Activated T-cell treated with anti-CD3 and anti-CD28 coated beads for 4 hours (primary cell): ENCODE data around the gene CCSER1.
"Not testable (repeated sequence)": the region's sequence is repeated elsewhere in the genome, so short reads cannot be mapped to it uniquely, and the experiment has no call there.

Experiments
- DNase-seq: peaks from one replicate; pipeline ENCODE4 v3.0.0-alpha.2; 2020

The CCSER1 gene

DNA sequence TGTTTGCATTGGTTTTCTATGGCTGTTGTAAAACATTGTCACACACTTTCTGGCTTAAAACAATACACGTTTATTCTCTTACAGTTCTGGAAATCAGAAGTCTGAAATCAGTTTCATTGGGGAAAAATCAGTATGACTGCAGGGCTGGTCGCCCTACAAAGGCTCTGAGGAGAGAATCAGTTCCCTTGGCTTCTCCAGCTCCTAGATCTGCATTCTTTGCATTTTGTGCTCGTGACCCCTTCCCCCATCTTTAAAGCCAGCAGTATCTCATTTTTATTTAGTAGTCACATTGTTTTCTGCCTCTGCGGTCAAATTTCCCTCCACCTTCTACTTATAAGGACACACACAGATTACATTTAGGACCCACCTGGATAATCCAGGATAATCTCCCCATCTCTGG, 1326.9 kb downstream of the CCSER1 start:
- DNase-seq = no peak

DNA sequence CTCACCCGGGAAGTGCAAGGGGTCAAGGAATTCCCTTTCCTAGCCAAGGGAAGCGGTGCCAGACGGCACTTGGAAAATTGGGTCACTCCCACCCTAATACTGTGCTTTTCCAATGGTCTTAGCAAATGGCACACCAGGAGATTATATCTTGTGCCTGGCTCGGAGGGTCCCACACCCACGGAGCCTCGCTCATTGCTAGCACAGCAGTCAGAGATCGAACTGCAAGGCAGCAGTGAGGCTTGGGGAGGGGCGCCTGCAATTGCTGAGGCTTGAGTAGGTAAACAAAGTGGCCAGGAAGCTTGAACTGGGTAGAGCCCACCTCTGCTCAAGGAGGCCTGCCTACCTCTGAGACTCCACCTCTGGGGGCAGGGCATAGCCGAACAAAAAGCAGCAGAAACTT, 1335.4 kb downstream of the CCSER1 start:
- not testable (repeated sequence) for DNase-seq

DNA sequence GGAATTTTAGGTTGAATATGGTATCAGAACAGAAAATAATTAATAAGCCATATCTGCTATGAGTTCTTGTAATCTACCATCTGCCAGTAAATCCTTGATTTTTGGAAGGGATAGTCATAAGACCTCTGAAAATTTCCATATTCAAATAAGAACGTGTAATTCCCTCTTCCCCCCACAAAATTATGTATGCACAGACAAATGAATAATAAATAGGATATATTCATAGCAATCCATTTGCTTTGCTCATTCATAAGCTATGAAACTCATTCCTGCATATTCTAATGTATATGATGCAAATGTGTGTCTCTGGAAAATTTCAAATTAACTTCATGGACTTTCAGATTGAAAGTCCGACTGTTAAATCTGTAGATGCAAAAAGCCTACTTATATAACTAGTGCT, 1343.5 kb downstream of the CCSER1 start:
- DNase-seq = no peak

DNA sequence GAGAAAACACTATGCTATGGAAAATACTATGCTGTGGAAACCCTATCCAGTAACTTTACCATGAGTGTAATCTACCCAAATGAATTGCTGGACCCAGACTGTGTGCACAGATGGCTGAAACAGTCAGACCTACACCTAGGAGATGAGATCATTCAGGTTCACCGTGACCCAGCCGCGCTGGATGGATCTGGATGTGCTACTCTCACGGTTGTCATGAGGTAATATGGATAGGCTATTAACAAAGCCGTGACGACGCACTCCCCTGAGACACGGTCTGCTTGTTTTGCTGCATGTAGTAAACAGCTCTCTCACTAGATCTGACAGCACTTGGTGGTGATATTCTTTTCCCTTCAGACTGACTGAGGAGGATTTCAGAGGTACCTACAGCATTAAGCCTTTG, 1344.1 kb downstream of the CCSER1 start:
- no peak for DNase-seq

DNA sequence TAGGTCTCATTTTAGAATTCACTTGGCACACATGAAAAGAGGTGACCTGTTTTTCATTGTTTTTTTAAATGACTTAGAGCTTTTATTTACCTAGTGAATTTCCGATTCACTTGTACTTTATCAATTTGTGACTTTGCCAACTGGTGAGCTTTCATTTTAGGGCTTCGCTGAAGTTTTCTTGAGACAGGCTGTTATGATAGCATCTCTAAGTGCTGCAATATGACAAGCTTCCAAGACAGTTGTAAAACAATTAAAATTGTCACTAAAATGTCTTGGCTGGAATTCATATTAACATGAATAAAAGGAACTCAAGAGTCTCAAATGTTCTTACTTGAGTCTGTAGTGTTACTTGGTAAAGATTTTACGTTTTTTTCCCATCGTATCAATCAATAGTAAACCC, 1344.9 kb downstream of the CCSER1 start:
- no peak for DNase-seq

DNA sequence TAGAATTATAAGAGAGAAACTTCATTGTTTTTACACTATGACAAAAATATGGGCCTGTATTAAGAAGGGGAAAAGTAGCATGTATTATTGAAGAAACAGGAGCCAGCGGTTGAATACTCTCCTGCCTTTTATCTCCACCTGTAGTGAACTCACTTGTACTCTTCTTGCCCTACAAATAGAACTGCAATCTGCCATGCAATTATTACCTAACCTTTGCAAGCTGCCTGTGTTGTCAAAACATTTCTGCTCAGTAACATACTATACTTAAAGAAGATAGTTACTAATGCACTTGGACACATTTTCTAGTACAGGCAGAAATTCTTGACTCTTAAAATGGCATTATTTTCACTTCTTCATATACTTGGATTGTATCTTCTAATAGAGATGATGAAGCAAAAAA, 1358.2 kb downstream of the CCSER1 start:
- no peak for DNase-seq

DNA sequence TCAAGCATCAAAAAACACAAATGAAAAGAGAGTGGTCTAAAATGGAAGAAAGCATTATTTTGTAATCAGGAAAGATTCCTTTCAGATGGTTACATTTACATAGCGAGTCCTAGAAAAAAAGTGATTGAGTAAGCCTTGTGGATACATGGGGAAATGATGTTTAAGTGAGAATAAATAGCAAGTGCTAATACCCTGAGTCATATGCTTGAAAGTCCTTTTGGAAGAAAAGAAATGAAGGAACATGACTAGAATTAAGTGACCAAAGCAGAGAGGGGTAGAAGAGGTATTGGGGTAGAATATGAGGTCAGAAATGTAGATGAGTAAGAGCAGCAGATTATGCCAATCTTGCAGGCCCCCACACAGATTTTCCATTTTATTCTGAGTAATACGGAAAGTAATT, 1361.8 kb downstream of the CCSER1 start:
- DNase-seq = no peak

DNA sequence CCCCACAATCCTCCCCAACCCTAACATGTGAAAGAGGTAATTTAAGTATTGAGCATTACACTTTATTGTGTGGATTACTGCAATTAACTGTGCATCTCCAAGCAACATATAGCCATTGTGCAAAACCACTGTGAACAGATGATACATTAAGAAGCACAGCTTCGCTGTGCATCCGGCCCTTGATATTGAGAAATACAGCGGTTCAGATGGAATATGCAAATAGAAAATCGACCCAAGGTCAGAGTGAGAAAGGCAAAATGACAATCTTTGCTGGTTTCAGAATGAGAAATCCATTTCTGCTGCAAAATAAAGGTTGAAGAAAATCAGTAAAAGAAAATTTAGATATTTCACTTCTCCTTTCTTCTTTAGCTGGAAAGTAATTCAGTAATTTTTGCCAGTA, 1370.7 kb downstream of the CCSER1 start:
- DNase-seq = no peak

DNA sequence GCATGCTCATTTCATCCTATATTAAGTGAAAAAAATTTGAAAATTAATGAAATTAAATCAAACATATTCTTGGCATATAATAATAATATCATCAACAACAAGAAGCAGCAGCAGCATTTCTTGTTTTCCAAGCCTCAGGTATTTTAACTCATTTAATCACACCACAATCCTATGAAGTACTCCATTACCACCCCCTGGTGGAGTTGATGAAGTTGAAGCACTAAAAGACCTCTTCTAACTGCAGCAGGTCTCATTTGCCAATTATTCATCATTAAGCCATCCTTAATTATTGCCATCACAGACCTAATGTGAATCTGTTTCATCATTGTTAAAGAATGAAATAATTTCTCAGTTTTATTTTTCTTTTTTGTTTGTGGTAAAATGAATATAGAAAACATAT, 1375.2 kb downstream of the CCSER1 start:
- no peak for DNase-seq

DNA sequence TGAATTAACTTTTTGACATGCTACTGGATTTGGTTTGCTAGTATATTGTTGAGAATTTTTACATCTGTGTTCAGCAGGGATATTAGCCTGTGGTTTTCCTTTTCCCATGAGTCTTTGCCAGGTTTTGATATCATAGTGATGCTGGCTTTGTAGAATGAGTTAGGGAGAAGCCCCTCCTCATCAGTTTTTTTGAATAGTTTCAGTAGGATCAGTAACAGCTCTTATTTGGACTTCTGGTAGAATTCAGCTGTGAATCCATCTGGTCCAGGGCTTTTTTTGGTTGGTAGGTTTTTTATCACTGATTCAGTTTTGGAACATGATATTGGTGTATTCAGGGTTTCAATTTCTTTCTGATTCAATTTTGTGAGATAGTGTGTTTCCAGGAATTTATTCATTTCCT, 1386.1 kb downstream of the CCSER1 start:
- DNase-seq = no peak

DNA sequence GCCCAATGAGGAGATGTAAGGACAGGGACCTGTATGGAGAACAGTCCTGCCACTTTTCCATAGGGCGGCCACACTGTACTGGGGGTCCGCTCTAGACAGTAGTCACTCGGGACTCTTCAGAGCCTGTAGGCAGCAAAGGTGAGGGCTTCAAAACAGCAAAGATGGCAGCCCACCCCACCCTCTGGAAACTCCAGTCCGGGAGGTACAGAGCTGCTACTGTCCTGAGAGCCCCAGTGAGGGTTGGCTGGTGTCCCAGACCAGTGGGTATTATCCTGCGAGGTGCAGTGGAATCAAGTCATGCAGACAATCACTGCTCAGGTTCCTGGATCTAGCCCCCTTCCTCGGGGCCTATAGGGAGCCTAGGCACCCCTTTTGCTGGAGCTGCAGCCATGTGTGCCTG, 1392.0 kb downstream of the CCSER1 start:
- no peak for DNase-seq

DNA sequence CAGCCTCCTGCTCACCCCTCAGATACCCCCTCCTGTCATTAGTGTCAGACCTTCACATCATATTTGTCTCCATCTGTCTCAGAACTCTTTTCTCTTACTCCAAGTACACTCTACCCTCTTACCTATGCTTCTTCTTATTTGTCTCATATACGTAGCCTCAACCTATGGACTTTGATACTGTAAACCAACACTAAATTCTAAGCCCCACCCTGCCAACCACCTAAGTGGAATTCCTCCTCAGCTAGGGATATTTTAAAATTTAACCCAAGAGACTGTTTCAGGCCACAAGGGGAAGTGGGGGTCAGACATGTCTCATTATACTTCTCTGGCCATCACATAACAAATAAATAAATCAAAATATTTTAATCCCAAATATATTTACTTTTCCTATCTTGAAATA, 1398.4 kb downstream of the CCSER1 start:
- no peak for DNase-seq

DNA sequence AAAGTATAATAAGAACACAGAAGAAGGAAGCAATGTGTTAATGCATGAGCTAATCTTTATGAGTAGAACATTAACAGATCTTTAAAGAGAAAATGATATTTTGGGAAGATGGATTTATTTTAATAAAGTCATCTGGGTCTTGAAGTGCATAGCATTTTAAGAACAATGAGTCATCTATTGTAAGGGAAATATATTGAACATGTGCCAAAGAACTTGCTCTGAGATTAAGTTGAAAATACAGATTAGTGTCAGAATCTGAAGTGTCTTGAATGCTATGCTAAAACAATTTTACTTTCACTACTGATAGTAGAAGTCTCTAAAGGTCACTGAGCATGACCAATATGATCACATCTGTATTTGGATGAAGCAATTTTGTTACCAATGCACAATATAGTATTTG, 1399.9 kb downstream of the CCSER1 start:
- no peak for DNase-seq

DNA sequence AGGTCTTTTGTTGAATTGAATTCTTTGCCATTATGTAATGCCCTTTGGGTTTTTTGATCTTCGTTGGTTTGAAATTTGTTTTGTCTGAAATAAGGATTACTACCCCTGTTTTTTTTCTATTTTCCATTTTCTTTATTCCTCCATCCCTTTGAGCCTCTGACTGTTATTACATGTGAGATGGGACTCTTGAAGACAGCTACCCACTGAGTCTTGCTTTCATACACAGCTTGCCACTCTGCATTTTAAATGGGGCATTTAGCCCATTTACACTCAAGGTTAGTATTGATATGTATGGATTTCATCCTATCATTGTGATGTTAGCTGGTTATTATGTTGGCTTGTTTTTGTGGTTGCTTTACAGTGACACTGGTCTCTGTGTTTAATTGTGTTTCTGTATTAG, 1440.4 kb downstream of the CCSER1 start:
- DNase-seq = no peak

DNA sequence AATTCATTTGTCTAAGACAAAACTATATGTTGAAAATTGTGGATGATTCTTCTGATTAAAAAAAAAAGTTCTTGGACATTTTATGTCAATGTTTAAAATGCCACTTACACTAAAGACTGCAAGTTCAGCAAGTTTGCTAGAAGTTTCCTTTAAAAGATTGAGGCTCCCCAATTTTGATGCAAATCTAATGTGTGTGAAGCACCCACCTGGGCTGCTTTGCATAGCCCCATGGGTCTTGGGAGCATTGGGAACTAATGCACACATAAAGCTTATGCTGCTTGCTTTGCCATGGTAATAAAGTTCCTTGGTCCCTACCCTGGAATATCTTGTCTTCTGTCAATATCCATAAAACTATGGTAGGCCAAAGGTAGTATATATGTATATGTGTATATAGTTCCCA, 1450.7 kb downstream of the CCSER1 start:
- no peak for DNase-seq

DNA sequence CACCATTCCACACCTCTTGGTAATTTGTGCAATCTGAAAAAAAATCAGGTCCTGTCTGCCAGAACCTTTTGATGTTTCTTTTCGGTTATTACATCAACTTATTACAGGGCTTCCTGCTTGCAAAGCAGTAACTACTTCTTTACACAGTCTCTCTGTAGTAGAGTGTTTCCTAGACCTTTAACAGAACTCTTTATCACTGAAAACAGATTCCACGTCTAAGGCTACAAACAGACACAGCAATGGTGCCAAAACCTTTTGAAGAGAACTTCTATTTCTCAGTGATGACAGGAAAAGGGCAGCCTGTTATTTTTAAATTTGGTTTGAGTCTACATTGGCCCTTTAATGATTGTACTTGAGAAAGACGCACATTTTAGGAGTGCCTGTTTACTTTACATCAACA, 1463.1 kb downstream of the CCSER1 start:
- DNase-seq = no peak

DNA sequence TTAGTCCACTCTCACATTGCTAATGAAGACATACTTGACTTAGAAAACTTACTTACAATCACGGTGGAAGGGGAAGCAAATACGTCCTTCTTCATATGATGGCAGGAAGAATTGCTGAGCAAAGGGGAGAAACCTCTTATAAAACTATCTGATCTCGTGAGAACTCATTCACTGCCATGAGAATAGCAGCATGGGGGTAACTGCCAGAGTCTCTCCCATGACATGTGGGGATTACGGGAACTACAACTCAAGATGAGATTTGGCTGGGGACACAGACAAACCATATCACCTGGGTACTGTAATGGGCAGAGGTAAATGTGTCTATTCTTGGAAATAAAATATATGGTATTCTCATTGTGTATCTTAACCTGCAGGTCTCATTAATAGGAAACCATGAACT, 1464.9 kb downstream of the CCSER1 start:
- no peak for DNase-seq

DNA sequence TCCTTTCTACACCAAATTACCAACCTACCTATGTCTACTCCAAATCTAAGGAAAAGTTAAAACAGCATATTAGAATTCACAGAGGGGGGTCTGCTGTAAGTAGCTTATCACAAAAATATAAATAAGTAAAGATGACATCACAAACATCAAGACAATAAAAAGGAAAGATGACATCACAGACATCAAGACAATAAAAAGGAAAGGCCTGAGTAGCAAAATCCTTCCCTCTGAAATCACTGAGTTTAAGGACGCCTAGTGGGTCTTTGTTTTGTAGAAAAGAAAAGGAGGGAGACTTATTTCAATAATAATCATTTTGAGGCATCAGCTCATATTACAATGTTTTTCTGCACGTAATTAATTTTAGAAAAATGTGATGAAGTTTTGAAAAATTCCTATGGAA, 1469.5 kb downstream of the CCSER1 start:
- DNase-seq = no peak

DNA sequence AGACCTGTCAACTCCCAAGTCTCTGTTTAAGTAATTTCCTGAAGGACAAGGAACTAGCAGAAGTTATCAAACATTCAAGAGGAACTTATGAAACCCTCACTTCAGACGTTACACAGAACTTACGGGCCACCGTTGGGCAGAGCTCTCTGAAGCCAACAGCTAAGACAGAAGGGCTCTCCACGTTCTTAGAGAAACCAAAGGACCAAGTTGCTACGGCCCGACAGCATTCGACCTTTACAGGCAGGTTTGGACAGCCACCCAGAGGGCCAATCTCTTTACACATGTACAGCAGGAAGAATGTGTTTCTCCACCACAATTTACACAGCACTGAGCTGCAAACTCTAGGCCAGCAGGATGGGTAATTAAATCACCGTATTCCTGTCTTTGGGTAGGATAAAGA, 1471.5 kb downstream of the CCSER1 start:
- DNase-seq = no peak

DNA sequence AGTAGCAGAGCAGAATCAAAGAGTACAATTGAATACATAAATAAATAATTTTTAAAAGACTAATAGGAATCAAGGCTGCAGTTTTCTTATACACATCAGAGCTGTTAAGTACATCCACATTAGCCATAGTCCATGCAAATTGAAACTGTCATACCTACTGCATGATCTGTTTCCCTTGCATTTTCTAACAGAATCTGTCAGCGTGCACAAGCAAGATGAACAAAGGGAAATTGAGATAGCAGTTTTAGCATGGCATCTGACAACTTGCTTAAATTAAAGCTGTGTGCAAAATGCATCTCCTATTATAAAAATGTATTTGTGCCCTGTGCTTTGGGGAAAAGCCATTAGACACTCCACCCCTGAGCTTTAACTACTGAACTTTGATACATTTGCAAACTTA, 1473.1 kb downstream of the CCSER1 start:
- no peak for DNase-seq

DNA sequence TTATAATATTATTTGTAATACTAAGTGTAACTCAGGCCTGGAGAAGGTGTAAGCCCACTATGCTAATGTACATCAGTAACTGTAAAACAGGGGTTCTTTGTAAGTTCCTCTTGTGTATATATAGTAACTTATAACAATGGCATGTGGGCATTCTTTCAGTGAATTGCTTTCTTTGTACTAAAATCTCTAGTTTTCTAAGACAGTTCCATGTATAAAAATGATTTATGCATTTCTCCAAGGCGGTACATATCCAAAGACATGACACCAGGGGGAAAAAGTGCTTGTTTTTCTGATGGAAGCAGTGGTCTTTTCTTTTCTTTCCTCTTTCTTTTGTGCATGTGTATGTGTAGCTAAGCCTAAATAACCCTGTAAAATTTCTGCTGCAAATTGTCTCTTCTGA, 1474.2 kb downstream of the CCSER1 start:
- no peak for DNase-seq

DNA sequence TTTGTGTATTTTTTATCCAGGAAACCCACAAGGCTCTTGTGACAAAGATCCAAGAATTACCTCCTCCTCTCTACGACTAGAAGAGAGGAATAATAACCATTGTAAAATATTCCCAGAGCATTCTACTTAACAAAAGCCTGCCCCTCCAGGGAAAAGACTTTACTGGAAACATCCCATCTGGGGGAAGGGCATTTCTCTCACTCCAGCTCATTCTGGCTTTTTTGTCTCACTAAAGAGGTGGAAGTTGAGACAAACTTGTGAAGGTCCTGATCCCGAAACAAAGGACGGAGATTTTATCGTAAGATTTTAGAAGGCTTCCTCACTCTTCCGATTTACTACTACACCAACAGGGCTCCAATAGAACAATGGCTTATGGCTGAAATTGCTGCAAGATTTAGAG, 1484.6 kb downstream of the CCSER1 start:
- DNase-seq = no peak

DNA sequence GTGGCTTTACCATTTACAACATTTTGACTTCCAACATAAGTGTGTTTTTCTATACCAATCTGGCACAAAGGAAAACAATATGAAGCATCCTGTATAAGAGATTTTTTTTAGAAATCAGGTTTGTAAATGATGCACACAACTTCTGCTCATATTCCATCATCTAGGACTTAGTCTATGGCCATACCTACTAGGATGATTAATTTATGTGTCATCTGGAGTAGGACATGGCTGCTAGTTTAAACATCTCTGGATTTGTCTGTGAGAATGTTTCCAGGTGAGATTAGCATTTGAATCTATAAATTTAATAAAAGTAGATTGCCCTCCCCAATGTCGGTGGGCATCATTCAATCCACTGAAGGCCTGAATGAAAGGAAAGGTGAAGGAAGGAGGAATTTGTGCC, 1493.8 kb downstream of the CCSER1 start:
- no peak for DNase-seq

DNA sequence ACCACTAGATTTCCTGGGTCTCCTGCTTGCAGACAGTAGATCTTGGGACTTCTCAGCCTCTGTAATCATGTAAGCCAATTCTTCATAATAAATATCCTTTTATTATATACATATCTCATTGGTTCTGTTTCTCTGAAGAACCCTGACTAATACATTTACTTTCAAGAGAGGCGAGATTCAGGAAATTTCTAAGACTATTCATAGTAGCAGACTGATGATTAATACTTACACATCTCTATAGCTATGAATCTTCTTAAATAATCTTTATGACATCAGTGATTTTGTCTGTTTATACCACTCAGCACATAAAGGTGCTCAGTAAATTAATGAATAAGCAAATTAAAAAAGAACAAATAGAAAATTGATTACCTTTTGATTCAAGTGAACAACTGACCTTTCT, 1494.3 kb downstream of the CCSER1 start:
- DNase-seq = no peak

DNA sequence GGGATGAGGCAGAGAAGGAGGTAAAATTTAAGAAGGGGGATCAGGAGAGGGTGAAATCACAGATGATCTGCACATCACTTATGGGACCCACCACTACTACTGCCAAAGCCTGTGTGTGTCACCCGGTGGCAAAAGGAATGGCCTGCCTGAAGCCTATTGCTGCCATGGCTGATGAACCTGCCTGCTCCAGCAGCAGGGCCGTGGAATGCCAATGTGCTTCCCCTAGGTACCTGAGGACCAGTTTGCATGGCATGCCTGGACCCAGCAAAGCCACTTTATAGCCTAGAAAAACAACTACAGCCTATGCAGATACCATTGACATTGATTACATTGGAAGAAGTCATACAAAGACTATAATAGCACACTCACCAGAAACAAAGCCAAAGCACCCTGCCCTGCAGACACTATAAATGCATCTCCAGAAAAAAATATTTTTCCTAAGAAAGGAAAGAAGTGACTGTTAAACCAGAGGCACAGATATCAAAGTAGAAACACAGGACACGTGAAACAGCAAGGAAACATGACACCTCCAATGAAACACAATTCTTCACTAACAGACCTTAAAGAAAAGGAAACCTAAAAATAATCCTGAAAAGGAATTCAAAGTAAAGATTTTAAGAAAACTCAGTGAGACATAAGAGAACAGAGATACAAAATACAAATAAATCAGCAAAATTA, 1495.9 kb downstream of the CCSER1 start:
- DNase-seq = no peak

DNA sequence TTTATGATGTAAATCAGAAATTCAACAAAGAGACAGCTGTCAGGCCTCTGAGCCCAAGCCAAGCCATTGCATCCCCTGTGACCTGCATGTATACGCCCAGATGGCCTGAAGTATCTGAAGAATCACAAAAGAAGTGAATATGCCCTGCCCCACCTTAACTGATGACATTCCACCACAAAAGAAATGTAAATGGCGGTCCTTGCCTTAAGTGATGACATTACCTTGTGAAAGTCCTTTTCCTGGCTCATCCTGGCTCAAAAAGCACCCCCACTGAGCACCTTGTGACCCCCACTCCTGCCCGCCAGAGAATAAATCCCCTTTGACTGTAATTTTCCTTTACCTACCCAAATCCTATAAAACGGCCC, 1496.4 kb downstream of the CCSER1 start:
- DNase-seq = not testable (repeated sequence)
